Measurements from ENCODE around the gene TMEM202.
"Not testable (repeated sequence)": the region's sequence is repeated elsewhere in the genome, so short reads cannot be mapped to it uniquely, and the experiment has no call there.

Gene TMEM202

DNA sequence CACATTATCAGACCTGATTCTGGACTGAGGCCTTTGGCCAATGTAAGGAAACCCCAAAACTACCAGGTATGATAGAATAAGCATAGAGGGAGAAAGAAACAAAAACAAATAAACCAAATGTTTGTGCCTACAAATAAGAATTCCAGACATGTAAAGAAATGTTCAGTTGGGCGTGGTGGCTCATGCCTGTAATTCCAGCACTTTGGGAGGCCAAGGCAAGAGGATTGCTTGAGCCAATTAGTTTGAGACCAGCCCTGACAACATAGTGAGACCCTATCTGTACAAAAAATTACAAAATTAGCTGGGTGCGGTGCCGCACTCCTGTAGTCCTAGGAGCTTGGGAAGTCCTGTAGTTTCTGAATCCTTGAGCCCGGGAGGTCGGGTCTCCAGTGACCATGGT, 13.0 kb downstream of the TMEM202 start:
- TF ChIP-seq, protein P1, sequence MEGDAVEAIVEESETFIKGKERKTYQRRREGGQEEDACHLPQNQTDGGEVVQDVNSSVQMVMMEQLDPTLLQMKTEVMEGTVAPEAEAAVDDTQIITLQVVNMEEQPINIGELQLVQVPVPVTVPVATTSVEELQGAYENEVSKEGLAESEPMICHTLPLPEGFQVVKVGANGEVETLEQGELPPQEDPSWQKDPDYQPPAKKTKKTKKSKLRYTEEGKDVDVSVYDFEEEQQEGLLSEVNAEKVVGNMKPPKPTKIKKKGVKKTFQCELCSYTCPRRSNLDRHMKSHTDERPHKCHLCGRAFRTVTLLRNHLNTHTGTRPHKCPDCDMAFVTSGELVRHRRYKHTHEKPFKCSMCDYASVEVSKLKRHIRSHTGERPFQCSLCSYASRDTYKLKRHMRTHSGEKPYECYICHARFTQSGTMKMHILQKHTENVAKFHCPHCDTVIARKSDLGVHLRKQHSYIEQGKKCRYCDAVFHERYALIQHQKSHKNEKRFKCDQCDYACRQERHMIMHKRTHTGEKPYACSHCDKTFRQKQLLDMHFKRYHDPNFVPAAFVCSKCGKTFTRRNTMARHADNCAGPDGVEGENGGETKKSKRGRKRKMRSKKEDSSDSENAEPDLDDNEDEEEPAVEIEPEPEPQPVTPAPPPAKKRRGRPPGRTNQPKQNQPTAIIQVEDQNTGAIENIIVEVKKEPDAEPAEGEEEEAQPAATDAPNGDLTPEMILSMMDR (IDR thresholded peaks at IDR 0.05; ENCODE audit: borderline replicate concordance, control extremely low read depth, extremely low read depth, insufficient read depth, missing control alignments) = no peak
- in situ Hi-C loops (cut with MboI; ENCODE audit: low sequenced_read_pairs, unreplicated experiment) = no loop called here
- no peak for DNase-seq (ENCODE audit: low spot score)

DNA sequence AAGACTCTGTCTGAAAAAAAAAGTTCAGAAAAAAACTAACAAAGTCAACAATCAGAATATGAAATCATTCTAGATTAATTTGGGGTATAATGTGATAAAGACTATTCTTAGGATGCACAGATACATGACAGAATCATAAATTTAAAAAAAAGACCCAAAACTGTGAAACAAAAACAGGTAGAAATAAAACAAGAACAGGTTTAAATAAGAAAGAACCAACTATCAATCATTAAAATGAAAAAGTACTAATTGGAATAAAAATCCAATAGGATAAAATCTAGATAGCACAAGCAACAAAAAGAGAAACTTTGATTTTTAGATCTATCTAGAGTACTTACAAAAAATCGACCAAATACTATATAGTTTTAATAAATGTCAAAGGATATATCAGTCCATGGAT, 13.4 kb downstream of the TMEM202 start:
- TF ChIP-seq, protein P1 (IDR thresholded peaks at IDR 0.05; ENCODE audit: borderline replicate concordance, control extremely low read depth, extremely low read depth, insufficient read depth, missing control alignments) = no peak
- in situ Hi-C loops (cut with MboI; ENCODE audit: low sequenced_read_pairs, unreplicated experiment) = no loop called here

DNA sequence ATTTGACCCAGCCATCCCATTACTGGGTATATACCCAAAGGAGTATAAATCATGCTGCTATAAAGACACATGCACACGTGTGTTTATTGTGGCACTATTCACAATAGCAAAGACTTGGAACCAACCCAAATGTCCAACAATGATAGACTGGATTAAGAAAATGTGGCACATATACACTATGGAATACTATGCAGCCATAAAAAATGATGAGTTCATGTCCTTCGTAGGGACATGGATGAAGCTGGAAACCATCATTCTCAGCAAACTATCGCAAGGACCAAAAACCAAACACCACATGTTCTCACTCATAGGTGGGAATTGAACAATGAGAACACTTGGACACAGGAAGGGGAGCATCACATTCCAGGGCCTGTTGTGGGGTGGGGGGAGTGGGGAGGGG, 15.2 kb downstream of the TMEM202 start:
- DNase-seq (ENCODE audit: low spot score); in situ Hi-C loops (cut with MboI; ENCODE audit: low sequenced_read_pairs, unreplicated experiment): not testable (repeated sequence)

More for the DNA sequence above, 13.4 kb downstream of the TMEM202 start:
- DNase-seq (ENCODE audit: low spot score) = no peak

DNA sequence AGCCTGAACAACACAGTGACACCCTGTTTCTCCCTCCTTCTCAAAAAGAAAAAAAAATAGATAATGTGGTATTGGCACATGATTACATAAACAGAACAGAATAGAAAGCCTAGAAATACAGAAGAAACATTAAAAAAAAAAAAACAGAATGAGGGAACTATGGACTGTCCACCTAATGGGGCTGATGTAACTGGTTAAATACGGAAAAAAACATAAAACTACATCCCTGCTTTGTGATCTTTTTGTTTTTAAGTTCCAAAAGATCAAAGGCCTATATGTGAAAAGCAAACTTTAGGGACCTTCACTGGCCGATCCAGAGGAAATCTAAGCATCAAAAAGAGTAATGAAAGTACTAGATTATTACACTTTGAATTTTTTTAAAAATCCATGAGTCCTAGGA, 17.2 kb downstream of the TMEM202 start:
- TF ChIP-seq, protein P1 (IDR thresholded peaks at IDR 0.05; ENCODE audit: borderline replicate concordance, control extremely low read depth, extremely low read depth, insufficient read depth, missing control alignments) = no peak
- DNase-seq (ENCODE audit: low spot score) = no peak
- in situ Hi-C loops (cut with MboI; ENCODE audit: low sequenced_read_pairs, unreplicated experiment) = no loop called here

DNA sequence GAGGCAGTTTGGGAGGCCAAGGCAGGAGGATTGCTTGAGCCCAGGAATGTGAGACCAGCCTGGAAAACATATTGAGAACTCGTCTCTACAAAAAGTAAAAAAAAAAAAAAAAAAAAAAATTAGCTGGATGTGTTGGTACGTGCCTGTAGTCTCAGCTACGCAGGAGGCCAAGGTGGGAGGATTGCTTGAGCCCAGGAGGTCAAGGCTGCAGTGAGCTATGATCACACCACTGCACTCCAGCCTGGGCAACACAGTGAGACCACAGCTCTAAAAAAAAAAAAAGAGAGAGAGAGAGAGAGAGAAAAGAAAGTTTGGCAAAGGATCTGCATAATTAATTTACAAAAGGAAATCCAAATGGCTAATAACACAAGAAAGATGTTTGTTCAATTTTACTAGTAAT, 21.7 kb downstream of the TMEM202 start:
- in situ Hi-C loops (cut with MboI; ENCODE audit: low sequenced_read_pairs, unreplicated experiment); DNase-seq (ENCODE audit: low spot score): not testable (repeated sequence)

DNA sequence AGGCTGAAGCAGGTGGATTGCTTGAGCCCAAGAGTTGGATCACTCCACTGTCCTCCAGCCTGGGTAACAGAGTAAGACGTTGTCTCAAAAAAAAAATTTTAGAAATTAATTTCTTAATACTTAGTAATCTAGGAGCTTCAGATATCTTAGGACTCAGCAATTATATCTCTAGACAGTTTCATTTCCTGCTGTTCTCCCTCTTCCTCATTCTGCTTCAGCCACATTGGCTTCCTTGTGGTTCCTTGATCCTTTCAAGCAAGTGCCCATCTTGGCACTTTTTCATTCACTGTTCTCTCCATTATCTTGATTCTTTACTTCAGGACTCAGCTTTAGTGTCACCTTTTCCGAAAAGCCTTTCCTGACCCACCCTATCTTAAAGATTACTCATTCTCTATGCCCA, 22.5 kb downstream of the TMEM202 start:
- TF ChIP-seq, protein P1 (IDR thresholded peaks at IDR 0.05; ENCODE audit: borderline replicate concordance, control extremely low read depth, extremely low read depth, insufficient read depth, missing control alignments) = no peak
- no peak for DNase-seq (ENCODE audit: low spot score)
- in situ Hi-C loops (cut with MboI; ENCODE audit: low sequenced_read_pairs, unreplicated experiment) = no loop called here

DNA sequence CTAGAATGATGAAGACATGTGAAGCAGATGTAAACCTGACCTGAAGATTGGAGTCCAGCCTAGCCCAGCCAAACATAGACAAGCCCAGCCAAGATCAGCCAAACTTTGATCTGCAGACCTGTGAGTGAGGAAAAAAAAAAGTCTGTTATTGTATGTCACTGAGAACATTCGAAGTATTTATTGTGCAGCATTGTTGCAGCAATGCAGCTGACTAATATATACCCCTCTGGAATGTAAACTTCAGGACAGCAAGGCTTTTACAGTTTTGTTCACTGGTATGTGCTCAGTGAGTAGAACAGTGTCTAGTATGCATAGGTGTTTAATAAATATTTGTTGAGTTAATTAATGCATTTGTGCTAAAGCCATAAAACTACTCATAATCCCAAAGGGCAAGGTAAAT, 23.4 kb downstream of the TMEM202 start:
- in situ Hi-C loops (cut with MboI; ENCODE audit: low sequenced_read_pairs, unreplicated experiment) = no loop called here
- TF ChIP-seq, protein P1 (IDR thresholded peaks at IDR 0.05; ENCODE audit: borderline replicate concordance, control extremely low read depth, extremely low read depth, insufficient read depth, missing control alignments) = no peak
- no peak for DNase-seq (ENCODE audit: low spot score)

DNA sequence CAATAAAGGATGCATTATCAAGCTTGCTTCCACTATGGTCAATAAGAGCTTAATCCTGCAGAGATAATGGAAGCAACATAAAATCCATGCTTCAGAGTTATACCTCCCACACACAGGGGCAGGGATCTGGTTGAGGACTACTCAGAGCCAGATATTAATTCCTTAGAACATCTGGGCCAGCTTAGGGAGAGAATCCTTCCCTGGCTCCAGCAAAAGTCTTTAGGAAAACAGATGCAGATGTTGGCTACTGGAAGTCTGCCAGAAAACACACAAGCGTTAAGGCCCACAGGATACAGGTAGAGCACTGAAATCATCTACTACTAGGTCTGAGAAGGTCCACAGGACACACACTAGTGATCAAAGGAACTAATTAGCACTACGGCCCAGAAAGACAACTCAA, 25.2 kb downstream of the TMEM202 start:
- TF ChIP-seq, protein P1 (IDR thresholded peaks at IDR 0.05; ENCODE audit: borderline replicate concordance, control extremely low read depth, extremely low read depth, insufficient read depth, missing control alignments) = no peak
- in situ Hi-C loops (cut with MboI; ENCODE audit: low sequenced_read_pairs, unreplicated experiment) = no loop called here
- DNase-seq (ENCODE audit: low spot score) = no peak
